CD4-positive, alpha-beta T cell treated with Interferon gamma for 1 hour (primary cell): ENCODE measurements around the gene KIAA1328.

Source experiments
- DNase-seq: peaks from one replicate; pipeline ENCODE4 v3.0.0-alpha.2; 2020

The KIAA1328 gene

DNA sequence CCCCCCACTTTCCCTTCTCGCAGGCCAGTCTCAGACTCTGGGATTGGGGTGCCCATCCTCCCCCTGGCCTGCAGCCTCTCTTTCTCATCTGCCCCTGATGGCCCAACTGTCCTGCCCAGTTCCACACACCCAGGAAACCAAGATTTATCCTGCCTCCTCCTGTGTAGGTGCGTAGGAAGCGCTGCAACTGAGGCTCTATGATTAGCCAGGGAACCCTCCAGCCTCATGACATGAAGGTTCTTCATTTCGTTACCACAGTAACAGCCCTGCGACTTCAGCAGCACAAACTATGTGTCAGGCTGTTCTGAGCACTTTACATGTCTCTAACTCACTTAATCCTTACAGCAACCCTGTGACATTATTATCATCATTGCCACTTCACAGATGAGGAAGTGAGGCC is 430.8 kb downstream of the KIAA1328 start:
- no peak for DNase-seq

DNA sequence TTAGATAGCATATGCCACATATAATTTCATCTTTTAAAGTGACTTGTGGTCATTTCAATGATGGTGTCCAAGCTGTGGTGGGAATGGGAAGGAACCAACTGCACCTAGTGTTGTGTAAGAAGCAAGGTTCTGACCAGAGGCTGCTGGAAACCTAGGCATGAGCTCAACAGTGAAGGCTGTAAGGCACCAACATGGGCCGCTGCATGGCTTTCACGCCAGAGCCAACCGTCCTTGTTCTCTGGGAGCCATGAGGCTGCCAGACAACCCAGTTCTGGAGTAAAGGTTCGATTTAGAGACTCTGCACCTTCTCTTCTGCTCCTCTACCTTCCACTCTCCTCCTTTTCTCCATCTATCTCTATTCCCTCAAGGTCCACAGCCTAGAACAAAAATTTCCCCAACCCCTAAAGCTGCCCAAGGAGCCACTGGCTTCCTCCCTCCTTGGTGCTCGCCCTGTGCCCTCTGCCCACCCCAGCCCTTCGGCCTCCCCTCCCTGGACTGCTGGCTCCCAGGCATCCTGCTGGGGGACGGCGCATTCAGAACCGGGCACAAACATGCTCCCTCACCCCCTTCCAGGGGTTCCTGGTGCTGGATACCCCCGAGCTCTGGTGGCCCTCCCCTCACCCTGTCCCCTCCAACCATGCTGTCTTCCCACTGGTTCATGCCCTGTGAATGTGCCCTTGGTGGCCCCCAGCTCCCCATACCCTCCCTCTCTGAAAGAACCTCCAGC is 431.6 kb downstream of the KIAA1328 start:
- DNase-seq, result no peak

DNA sequence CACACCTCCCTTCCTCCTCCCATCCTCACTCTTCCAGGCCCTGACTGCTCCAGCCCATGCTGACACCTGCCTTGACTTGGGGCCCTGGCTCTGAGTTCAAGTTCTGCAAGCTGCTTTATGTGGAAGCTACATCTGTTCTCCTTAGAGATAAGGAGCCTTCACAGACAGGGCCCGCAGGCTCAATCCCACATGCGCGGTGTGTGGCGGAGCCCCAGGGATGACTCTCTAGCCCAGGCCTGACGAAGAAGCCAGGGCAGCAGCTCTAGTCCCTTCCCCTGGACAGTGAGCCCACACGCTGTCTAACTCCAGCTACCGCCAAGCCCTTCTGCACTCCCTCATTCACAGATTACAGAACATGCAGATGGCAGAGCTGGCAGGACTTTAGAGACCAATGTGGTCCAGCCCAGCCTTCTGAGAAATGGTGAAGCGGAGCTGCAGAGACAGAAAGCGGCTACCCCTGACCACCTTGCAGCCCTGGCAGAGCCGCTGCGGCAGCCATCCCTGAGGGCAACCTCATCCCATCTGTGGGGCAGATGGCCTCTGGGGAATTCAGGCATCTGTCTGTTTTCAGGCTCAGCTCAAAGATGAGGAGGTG is 432.4 kb downstream of the KIAA1328 start:
- DNase-seq, result no peak

DNA sequence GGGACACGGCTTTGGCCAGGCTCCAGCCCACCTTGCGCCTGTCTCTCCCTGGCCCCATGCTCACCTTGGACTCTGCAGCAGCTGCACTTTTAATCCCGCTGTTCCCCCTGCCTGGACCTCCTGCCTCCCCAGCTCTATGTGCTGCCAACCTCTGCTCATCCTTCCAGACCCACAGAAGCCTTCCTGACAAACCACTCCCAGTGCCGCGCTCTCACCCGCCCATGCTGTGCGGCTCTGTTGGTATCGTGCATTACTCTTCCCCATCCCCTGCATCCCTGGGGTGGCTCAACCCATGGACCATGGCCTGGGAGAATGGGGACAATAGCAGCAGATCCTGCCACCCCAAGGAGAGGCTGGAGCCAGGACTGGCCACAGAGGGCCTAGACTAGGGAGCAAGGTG is 433.1 kb downstream of the KIAA1328 start:
- no peak for DNase-seq

DNA sequence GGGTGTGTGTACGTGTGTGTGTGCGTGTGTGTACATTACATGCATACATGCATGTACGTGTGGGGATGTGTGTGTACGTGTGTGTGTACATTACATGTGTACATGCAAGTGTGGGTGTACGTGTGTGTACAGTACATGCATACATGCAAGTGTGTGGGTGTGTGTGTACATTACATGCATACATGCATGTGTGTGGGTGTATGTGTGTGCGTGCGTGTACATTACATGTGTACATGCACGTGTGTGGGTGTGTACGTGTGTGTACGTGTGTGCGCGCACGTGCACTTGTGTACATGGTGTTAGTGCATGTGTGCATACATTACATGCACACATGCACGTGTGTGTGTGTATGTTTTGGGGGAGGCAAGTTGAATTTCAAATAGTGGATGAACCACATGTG is 436.0 kb downstream of the KIAA1328 start:
- DNase-seq, result no peak

DNA sequence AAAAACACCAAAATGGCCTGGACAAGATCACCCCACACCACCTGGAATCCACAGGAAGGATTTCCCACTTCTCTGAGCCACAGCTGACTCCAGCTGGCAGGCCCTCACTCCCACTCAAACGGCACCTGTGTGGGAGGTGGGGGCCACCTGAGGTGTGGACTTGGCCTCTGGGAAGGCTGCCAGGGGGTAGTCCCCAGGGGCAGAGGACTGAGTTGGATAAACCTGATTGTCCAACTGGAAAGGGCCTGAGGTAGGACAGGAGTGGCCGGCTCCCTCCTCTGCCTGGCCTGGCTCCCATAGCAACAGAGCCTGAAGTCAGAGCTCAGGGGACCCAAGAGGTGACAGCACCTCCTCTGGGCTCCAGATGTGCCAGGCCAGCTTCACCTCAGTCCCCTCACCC is 436.5 kb downstream of the KIAA1328 start:
- no peak for DNase-seq

DNA sequence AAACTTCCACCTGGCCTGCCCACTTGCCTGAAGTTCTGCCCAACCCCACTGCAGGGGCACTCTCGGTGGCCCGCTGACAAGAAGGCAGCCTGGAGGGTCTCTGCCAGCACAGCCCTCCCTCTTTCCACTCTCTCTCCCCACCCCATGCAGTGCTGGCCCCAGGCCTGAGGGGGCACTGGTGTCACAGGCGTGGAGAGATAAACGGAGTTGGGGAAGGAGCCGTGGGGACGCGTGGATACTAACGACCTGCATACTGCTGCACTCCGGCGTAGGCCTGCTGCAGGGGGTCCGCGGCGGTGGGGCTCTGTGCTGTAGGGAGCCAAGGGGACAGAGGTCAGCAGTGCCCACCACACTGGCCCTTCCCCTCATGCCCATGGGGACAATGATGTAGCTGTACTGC is 437.4 kb downstream of the KIAA1328 start:
- no peak for DNase-seq

DNA sequence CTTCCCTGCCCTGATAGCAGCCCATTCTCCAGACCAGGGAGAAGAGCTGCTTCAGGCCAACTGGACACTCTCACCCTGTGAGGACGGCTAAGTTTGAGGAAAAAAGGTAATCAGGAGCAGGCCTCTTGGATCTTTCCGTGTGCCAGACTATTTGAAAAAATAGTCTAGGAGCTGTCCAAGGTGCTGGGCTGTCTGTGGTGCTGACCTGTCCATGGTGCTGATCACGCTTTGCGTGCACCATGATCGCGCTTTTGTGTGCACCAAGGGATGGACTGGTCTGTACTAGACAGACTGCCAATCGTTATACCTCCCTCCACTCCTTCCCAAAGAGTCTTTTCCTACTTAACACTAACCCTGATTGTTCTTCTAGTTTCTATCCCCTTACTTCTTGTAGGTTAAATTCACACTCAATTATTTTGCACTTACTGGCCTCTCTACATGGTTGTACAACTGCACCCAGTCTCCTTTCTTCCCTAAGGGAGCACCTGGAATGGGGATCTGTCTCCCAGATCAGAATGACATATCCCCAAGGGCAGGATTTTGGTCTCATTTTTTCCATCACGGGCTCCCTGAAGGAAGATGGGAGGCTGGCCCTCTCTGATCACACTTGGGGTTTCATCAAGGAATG is 441.2 kb downstream of the KIAA1328 start:
- no peak for DNase-seq

DNA sequence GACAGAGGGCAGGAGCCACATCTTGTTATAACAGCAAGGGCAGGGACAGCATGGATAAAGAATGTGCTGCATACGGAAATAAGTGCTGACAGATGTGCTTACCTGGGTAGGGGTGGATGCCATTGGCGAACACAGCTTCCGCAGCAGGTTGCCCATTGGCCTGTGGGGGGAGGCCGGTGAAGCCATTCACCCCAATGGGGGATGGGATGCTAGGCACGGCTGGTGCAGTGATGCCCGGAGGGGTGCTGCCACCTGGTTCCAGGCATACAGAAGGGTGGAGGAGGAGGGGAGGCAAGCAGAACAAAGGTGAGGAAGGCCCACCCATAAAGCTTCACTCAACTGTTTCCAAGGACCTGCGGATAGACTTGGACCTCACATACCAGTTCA is 441.7 kb downstream of the KIAA1328 start:
- DNase-seq, result no peak

DNA sequence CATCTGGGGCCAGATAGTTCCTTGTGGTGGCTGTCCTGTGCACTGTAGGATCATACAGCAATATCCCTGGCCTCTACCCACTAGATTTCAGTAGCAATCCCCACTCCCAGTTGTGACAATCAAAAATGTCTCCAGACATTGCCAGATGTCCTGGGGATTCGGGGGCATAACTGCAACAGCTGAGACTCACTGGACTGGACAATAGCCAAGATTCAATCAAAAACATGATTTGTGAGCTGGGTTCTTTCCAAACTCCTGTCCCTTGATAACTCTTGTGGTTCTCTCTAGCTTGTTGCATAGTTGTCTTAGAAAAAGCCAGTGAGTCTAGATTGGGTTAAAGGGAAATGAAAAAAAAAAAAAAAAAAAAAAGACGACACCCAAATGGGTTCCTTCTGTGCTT is 443.3 kb downstream of the KIAA1328 start:
- no peak for DNase-seq

DNA sequence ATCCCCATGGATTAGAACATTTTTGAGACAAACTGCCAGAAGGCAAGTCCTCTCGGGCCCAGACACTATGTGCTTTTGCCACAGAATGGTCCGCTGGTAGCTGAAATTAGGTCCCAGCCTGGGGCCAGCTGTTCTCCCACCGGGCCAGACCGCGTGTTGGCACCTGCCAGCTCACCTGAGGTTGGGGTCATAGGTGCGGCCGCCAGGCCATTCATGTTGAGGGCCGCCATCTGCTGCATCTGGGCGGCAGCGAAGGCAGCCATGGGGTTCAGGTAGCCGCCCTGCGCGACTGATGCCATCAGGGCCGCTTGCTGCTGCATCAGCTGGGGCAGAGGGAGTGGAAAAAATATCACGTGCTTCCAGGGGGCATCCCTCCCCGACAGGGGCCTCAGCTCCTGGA is 443.9 kb downstream of the KIAA1328 start:
- no peak for DNase-seq

DNA sequence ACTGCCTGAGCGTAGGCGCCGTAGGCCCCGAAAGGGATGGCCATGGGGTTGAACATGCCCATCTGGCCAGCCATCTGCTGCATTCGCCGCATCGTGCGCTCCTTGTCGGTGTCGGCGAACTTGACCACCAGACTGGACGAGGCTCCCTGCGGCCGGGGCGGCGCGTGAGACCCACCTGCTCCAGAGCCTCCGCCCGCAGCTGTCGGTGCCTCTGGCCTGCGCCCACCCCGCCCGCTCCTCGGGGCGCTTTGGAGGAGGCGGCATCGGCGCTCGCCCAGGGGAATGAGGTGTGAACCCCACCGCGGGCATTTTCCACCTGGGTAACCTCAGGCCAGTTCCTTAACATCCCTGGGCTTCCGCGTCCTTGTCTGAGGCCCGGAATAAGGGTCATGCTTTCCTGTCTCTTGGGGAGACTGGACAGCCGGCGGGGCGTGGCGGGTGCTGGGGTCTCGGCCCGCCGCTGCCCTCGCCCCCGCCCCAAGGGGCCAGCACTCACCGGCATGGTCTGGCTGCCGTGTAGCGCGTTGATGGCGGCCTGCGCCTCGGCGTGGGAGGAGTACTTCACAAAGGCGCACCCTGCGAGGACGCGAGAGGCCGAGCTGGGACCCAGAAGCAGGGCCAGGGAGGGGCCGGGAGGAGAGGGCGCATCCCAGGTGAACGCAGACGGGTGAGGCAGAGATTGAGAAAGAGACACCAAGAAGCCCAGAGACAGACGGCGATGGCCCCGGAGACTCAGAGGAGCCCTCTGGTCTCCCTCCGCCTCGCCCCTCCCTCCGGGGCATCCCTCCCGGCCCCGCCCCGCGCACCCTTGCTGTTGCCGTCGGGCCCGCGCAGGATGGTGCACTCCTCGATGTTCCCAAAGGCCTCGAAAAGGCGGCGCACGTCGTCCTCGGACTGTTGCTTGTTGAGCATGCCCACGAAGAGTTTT is 445.6 kb downstream of the KIAA1328 start:
- no peak for DNase-seq

DNA sequence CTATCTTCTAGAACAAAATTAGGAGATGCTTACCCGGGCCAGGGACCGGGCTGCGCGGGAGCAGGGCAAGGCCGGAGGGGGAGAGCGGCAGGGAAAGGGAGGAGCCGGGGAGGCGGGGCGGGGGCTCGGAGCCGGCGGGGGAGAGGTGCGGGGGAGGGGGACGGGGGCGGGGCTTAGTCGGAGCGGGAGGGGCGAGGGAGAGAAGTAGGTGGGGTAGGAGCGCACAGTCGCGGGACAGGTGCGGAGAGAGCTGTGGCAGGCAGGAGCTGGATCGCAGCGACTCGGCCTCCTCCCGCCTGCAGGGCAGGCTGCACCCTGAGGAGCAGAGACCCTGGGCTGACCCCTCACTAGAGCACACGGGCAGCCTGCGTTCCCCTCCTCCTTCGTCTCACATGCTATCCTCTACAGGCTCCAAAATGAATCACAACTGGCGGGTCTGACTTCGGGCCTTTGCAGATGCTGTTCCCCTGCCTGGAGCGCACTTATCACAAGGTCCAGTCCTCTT is 446.4 kb downstream of the KIAA1328 start:
- DNase-seq, result no peak

DNA sequence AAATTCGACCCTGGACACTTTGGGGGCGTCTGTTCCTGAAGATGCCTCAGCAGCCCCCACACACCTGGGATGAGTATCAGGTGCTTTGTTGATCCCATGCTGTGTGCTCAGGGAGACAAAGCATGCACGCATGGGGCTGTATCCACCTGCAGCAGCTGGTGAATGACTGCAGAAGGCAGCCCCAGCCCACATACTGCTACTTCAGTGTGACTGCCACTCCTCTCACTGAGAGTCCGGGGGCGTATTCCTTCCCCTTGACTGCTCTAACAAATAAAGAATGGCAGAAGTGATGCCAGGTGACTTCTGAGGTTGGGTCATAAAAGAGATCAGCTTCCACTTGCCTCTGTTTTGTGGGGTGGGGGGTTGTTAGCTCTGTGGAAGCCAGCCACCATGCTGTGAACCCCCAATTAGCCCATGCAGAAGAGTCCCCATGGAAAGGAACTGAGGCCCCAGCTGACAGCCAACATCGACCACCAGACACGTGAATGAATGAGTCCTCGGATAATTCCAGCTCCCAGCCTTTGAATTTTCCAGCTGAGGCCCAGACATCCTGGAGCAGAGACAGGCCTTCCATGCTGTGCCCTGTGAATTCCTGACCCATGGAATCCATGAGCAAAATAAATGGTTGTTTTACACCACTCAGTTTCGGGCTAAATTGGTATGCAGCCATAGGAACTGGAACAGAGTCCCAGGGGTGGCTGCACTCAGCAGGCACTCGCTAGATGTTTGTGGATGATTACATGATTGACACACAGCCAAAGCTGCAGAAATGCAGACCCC is 447.4 kb downstream of the KIAA1328 start:
- DNase-seq, result no peak

DNA sequence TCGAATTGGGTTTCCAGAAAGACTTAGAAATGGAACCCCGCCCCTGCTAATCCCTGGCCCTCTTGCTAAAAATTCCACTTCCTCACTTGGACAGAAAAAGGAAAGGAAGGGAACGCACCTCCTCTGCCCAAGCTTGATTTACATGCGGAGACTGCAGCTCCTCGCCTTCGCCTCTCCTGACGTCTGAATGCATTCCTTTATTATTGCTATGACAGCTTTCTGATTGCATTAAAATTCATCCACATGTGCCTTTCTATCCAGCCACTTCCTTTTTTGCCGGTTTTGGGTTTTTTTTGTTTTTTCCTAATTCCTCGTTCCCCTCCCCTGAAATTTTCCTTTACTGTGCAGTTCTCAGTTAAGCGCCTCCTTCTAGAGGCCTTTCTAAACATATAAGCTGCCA is 448.9 kb downstream of the KIAA1328 start:
- no peak for DNase-seq
